ENCODE measurements around the gene USP6.
"Not testable (repeated sequence)": the region's sequence is repeated elsewhere in the genome, so short reads cannot be mapped to it uniquely, and the experiment has no call there.

Gene USP6

DNA sequence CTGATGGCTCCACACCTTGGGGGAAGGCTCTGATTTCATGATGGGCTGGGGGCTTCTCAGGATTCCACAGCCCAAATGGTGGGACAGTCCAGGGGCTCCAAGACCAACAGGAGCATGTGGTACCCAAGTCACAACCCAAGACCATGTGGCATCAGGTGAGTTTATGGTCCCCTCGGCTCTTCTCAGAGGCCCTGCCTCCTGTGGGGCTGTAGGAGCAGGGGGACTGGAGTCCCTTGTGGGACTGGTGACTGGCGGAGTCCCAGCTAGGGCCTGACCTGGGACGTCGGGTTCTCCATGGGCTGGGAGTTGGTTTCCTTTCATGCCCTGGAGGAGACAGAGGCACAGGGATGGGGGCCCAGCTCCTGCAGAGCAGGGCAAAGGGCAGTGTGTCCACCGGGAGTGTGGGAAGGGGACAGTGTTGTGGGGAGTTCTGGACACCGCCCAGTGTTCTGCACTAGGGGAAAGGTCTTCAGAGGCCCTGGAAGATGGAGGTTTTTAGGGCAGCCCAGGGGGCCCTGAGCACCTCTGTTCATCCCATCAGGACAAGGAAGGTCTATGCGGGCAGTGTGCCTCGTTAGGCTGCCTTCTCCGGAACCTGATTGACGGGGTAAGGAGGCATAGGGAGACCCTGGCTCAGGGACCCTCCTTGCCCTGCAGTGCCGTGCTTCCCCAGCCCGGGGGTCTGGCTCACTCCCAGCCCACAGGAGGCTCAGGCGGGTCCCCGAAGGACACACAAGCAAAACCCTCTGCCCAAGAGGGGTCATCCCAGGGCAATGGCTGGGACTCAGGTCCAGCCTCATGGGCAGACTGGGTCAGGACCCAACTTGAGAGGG lies 21.0 kb downstream of the USP6 start:
- not testable (repeated sequence) for DNase-seq

DNA sequence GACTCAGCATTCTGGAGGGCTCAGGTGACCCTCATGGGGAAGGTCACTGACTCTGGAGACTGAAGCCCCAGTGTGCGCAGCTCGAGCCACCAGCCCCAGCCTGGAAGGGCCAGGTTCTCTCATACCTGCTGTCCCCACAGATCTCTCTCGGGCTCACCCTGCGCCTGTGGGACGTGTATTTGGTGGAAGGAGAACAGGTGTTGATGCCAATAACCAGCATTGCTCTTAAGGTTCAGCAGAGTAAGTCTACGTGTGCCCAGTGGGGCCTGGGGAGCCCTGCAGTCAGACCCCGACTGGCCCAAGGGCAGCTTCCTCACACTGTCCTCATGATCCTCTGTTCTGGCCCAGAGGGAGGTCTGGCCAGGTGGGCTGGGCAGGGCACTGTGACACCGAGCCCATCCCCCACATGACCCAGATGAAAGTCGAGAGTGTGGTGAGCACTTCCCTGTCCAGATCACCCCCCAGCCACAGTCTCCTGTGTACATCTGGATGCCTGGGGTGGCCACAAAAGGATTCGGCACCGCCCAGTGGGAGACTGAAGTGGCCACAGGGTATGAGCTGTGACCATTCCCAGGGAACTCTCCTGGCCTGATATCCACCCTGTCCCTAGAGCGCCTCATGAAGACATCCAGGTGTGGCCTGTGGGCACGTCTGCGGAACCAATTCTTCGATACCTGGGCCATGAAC lies 21.8 kb downstream of the USP6 start:
- not testable (repeated sequence) for DNase-seq

DNA sequence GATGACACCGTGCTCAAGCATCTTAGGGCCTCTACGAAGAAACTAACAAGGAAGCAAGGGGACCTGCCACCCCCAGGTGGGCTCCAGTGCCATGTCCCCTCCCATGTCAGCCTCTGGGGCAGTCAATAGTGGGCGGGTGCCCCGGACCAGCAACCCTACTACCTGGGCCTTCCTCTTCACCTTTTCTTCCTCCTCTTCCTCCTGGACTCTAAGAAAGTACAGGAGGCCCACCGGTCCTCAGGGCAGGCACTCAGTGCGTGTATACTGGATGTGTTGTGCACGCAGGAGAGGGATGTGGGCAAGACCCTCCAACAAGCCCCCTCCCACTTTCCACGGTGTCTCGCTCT lies 22.3 kb downstream of the USP6 start:
- not testable (repeated sequence) for DNase-seq

DNA sequence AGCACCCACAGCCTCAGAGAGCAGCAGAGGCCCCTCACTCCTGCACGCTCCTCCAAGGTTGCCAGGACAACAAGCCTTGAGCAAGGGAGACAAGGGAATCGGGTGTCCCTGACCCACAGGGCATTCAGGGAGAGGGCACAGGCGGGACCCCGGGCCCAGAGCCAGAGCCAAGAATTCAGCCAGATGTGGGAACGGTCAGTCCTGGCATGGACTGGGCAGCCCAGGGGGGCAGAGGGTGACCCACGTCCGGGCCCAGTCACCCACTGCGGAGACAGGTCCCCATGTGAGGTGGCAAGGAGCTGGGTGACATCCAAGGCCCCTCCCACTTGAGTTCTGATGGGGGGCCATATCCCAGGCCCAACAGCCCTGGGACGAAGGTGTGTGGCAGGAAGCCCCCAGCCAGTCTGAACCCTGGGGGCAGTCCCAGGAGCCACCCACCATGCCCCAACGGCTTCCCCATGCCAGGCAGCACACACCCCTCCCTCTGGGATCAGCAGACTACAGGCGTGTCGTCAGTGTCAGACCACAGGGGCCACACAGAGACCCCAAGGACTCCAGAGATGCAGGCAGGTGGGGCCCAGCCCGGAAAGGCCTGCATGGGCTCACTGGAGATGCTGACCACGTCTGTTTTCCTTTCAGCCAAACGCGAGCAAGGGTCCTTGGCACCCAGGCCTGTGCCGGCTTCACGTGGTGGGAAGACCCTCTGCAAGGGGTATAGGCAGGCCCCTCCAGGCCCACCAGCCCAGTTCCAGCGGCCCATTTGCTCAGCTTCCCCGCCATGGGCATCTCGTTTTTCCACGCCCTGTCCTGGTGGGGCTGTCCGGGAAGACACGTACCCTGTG lies 23.0 kb downstream of the USP6 start:
- DNase-seq, result no peak

DNA sequence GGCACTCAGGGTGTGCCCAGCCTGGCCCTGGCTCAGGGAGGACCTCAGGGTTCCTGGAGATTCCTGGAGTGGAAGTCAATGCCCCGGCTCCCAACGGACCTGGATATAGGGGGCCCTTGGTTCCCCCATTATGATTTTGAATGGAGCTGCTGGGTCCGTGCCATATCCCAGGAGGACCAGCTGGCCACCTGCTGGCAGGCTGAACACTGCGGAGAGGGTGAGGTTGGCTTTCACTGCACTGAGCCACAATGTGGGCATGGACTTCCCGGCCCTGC lies 23.6 kb downstream of the USP6 start:
- no peak for DNase-seq

DNA sequence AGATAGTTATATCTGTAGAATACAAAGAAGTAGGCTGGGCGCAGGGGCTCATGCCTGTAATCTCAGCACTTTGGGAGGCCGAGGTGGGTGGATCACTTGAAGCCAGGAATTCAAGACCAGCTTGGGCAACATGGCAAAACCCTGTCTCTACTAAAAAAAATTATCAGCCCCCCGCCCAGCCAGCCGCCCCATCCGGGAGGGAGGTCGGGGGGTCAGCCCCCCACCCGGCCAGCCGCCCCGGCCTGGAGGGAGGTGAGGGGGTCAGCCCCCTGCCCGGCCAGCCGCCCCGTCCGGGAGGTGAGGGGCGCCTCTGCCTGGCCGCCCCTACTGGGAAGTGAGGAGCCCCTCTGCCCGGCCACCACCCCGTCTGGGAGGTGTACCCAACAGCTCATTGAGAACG lies 27.0 kb downstream of the USP6 start:
- DNase-seq, result not testable (repeated sequence)

DNA sequence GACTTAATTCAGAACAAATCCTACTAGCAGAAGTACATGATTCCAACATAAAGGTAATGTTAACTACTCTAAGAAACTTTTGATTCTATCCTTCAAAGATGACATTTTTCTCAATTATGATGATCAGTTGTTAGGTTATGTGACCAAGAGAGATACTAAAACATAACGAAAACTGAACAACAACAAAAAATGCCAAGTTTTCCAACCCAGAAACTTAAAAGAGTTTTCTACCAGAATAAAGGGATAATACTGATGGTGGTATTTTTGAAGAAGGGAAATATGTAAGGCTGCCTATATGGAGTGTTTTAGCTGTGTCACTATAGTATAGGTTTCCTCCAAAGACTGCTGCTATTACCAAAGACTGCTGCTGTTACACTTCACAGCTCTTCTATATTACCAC lies 30.3 kb downstream of the USP6 start:
- not testable (repeated sequence) for DNase-seq

DNA sequence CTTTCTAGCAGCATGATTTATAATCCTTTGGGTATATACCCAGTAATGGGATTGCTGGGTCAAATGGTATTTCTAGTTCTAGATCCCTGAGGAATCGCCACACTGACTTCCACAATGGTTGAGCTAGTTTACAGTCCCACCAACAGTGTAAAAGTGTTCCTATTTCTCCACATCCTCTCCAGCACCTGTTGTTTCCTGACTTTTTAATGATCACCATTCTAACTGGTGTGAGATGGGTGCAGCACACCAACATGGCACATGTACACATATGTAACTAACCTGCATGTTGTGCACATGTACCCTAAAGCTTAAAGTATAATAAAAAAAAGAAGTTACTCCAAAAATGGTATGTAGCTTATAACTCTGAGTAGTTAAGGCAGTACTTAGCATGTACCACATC lies 44.9 kb downstream of the USP6 start:
- not testable (repeated sequence) for DNase-seq

DNA sequence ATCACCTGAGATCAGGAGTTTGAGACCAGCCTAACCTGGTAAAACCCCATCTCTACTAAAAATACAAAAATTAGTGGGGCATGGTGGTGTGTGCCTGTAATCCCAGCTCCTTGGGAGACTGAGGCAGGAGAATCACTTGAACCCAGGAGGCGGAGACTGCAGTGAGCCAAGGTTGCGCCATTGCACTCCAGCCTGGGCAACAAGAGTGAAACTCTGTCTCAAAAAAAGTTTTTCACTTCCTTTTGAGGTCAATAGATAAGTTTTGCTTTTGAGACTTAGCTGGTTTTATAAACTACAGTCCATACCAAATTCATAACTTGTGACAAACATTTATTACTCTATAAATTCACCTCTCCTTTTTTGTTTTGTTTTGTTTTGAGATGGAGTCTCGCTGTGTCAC lies 46.0 kb downstream of the USP6 start:
- DNase-seq, result peak; percentile 67

DNA sequence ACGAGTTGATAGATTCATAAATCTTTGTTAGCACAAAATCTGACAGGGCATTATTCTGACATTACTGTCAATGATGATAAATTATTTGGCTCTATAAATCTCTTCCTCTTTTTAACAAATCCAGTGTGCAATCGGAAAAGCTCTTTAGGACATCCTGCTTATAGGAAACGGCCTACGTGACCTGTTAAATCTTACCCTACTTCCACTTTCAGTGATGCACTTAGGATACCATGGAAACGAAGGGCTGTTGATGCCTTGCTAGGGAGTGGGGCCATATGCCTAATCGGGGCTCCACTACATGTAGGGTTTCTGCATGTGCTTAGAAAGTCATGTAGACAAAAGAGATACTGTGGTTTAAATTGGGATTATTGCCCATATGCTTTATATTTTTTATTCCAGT lies 48.6 kb downstream of the USP6 start:
- peak; percentile 79 for DNase-seq

DNA sequence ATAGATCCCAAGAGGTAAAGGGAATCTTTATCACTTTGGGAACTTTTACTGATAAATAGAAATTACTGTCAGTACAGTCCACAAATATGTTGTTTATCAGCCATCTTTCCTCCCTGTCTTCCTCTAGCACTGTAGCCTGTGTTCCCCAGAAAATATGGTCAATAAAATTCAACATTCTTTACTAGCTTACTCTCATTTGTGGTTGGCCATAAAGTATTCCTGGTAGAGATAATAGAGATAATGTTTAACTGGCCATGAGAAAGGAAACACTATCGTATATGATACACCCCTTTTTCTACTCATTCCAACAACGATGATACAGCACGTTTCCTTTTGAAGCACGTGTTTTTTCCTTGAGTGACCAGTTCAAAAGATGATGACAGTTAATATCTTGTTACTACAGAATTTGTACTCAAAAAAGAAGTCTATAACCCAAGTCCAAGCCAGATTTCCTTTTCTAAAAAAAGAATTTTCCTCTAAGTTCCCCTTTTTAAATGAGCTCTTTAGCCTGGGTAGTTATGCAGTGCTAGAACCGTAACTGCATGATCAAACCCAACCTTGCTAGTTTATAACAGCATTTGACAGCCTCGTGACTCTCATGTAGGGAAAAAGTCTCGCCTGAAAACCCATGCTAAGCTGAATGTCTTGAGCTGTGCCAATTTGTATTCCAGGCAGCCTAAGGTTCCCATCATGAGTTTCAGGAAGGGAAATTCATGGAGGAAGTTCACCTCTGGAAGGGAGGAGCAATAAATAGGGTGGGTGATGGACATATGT lies 50.1 kb downstream of the USP6 start:
- peak; percentile 73 for DNase-seq

DNA sequence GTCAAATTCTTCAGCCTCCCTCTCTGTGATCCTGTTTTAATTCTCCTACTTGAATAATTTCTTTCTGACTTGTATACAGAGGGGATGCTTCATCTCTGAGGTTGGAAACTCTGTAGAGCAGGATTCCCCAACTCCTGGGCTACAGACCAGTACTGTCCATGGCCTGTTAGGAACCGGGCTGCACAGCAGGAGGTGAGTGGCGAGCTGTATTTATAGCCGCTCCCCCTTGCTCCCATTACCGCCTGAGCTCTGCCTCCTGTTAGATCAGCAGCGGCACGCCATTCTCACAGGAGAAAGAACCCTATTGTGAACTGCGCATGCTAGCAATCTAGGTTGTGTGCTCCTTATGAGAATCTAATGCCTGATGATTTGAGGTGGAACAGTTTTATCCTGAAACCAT lies 59.2 kb downstream of the USP6 start:
- not testable (repeated sequence) for DNase-seq

DNA sequence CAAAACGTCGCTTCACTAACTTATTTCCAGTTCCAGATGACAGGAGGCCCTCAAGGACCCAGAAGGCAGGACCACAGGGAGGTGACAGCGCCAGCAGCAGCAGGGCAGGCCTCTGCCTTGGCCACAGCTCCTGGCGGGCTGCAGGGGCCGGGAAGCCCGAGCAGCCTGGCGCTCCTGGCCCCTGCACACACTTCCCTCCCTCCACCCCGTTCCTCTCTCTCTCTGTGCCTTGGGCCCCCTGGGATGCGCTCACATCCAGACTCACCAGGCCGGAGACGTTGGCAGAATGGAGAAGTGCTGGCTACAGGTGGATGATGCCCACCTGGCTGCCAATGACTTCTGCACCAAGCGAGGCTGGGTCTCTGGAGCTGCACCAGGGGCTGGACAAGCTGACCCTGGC lies 63.2 kb downstream of the USP6 start:
- DNase-seq, result no peak

DNA sequence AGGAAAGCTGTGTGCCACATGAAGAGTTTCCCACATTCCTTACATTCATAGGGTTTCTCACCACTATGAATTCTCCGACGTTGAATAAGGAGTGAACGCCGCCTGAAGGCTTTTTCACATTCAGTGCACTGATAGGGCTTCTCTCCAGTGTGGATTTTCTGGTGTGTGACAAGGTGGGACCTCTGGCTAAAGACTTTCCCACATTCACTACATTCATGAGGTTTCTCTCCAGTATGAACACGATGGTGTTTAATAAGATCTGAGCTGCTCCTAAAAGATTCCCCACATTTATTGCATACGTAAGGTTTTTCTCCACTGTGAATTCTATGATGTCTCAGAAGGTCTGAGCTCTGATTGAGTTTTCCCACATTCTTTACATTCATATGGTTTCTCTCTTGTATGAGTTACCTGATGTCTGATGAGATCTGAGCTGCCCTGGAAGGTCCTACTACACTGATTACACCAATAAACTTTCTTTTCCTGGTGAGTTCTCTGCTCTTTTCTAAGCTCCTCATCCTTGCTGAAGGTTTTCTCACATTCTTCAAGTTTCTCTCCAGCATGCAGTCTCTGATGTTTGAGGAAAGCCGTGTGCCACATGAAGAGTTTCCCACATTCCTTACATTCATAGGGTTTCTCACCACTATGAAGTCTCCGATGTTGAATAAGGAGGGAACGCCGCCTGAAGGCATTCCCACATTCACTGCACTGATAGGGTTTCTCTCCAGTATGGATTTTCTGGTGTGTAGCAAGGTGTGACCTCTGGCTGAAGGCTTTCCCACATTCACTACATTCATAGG lies 65.9 kb downstream of the USP6 start:
- no peak for DNase-seq

DNA sequence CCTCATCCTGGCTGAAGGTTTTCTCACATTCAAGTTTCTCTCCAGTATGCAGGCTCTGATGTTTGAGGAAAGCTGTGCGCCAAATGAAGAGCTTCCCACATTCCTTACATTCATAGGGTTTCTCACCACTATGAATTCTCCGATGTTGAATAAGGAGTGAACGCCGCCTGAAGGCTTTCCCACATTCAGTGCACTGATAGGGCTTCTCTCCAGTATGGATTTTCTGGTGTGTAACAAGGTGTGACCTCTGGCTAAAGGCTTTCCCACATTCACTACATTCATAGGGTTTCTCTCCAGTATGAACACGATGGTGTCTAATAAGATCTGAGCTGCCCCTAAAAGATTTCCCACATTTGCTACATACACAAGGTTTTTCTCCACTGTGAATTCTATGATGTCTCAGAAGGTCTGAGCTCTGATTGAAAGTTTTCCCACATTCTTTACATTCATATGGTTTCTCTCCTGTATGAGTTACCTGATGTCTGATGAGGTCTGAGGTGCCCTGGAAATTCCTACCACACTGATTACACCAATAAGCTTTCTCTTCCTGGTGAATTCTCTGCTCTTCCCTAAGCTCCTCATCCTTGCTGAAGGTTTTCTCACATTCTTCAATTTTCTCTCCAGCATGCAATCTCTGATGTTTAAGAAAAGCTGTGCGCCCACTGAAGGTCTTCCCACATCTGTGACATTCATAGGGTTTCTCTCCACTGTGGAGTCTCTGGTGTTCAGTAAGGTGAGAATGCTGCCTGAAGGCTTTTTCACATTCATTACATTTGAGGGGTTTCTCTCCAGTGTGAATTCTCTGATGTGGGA lies 67.0 kb downstream of the USP6 start:
- no peak for DNase-seq

DNA sequence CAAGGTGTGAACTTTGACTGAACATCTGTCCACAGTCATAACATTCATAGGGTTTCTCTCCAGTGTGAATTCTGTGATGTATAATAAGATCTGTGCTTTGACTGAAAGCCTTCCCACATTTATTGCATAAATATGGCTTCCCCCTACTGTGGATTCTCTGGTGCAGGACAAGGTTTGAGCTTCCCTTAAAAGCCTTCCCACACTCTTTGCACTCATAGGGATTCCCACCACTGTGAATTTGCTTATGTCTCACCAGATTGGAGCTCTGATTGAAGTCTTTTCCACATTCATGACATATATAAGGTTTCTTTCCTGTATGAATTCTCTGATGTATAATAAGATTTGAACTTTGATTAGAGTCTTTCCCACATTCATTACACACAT lies 67.6 kb downstream of the USP6 start:
- DNase-seq, result no peak

DNA sequence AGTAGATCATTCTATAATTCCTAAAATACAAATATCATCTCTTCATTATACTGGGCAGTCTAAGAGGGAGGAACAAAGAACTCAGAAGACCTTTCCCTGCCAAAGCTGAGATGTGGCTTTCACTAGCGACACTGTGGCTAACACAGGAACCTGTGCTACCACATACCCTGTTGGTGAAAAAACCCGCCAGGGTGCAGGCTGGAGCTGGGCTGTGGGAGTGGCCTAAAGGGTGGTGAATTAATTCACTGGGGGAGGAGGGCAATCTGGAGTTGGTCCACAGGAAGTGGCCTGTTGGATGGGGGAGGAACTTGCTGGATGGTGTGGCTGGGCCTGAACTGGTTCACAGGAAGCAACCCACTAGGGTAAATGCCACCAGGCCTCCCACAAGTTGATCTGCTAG lies 68.5 kb downstream of the USP6 start:
- DNase-seq, result no peak

DNA sequence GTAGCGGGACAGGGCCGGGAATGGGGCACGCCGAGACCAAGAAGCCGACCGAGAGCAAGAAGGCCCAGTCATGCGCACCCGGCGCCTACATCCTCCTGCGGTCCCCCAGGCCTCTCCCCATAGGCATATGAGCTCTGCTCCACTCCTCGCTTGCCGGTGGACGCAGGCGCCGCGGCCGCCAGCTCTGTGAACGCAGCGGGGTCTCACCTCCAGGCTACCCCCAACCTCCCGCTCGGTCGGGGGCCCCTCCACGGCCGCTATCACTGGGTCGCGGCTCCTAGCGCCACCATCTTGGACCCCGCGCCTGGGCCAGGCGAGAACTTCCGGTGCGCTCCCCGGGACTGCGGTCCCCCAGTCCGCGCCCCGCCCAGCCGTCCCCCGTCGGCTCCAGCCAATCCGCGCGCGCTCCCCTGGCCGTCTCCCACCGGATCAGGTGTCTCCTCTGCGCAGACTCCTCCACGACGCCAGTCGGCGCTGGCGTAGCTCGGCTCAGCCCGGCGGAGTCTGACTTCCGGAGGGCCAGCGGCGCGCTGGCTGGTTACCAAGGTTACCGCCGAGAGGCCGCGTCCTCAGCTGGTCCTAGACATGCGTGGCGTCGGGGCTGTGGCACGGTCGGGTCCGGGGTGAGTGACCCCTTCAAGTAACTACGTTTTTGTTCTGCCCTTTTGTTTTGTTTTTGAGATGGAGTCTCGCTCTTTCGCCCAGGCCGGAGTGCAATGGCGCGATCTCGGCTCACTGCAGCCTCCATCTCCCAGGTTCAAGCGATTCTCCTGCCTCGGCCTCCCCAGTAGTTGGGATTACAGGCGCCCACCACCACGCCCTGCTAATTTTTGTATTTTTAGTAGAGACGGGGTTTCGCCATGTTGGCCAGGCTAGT lies 75.9 kb downstream of the USP6 start, which contains the start of gene ZNF594:
ZNF594 (minus strand) TSS at position 328 of the 877 bp plus-strand sequence. CDS start 7,612 bp downstream, outside the sequence.
- peak; percentile 94 for DNase-seq

DNA sequence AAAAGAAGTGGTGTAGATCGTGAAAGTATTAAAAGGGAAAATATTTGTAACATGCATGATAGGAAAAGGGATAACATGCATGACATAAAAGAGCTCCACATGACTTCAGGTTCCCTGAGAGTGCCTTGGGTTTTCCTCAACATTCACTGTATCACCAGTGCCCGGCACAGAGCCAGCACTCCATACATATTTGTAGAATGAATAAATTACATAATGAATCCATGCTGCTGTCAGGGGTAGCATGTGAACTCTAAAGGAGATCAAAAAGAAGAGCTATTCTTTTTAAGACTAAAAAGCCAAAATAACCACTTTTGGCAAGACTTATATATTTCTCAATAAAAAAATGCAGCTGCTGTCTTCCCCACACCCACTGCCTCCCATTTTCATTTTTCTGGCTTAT lies 78.5 kb downstream of the USP6 start:
- no peak for DNase-seq

DNA sequence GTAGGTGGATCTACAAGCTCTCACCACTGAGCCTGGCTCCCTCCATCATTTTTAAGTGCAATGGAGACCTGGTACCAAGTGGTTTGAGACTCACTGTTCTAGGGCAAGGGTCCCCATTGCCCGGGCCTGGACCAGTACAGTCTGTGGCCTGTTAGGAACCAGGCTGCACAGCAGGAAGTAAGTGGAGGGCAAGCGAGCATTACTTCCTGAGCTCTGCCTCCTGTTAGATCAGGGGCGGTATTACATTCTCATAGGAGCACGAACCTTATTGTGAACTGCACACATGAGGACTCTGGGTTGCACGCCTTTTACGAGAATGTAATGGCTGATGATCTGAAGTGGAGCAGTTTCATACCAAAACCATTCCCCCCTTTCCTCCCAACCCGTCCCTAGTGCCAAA lies 82.6 kb downstream of the USP6 start:
- no peak for DNase-seq

Data from MV-4-11 (cell line).